Right lobe of liver (tissue), 6 donors: ENCODE measurements around the gene CACNA1C. TPM values are rescaled to one million over a fixed set of nuclear protein-coding genes. Genes with fewer than 3 reads are reported as not detected.

ENCODE experiments used
- ATAC-seq, 4 donors: fragments of 200-7000 bp; cut with Tn5 transposase; one replicate each; pipeline ENCODE4 v1.9.1; 2020; ENCODE audit warnings: mild to moderate bottlenecking in 4 of 4, moderate library complexity in 4 of 4
- DNase-seq, 3 donors: peaks; one replicate each; pipeline ENCODE4 v3.0.0-alpha.2; 2020
- H3K27ac ChIP-seq, 3 donors: fragments of 200-600 bp; one replicate each; pipeline ENCODE4 v1.8.0; 2022
- H3K27me3 ChIP-seq, 2 donors: fragments of 200-600 bp; one replicate each; pipeline ENCODE4 v1.8.0; 2022
- H3K36me3 ChIP-seq, 4 donors: fragments of 200-600 bp; sonication (generic) in 1 of 4; one replicate each; pipeline versions ENCODE4 v1.5.1 to v1.8.0; 2017 to 2022; ENCODE audit warnings: control low read depth in 1 of 4
- H3K4me1 ChIP-seq, 4 donors: fragments of 200-600 bp; sonication (generic) in 1 of 4; one replicate each; pipeline versions ENCODE4 v1.5.1 to v1.8.0; 2017 to 2022; ENCODE audit warnings: control low read depth in 1 of 4
- H3K4me3 ChIP-seq, 3 donors: fragments of 200-600 bp; one replicate each; pipeline ENCODE4 v1.8.0; 2022
- H3K9me3 ChIP-seq, 4 donors: fragments of 200-600 bp; sonication (generic) in 1 of 4; one replicate each; pipeline versions ENCODE4 v1.5.1 to v1.8.0; 2017 to 2022; ENCODE audit warnings: control low read depth in 1 of 4
- CTCF ChIP-seq, 4 donors: fragments of 200-600 bp in 3 of 4; fragments of 450-650 bp in 1 of 4; IDR thresholded peaks; one replicate each; pipeline versions ENCODE4 v1.5.1 to v1.8.0; 2016 to 2022; ENCODE audit warnings: antibody characterized with exemption in 4 of 4, mild to moderate bottlenecking in 2 of 4
- POLR2A ChIP-seq: fragments of 450-650 bp; IDR thresholded peaks from one replicate; pipeline ENCODE4 v1.6.1; 2017; ENCODE audit warnings: antibody characterized with exemption, mild to moderate bottlenecking
- WGBS: methylation state at CpG from one replicate; pipeline ENCODE4 v1.1.6; 2018; ENCODE audit warnings: low coverage, low lambda C conversion rate; ENCODE audit not compliant: insufficient coverage; ENCODE audit errors: missing lambda C conversion rate; 5-methylcytosine and 5-hydroxymethylcytosine counted together
- intact Hi-C, 2 donors: fragments of 100-400 bp; cut with DNase I; formaldehyde crosslinking; loops; one replicate each; pipeline versions ENCODE4 v1.11.2 to v1.14.1; 2022
- total RNA-seq, 6 experiments: library from RNA; depleted of rRNA in 2 of 6; stranded (reverse); fragments of >200 nt in 2 of 6; fragmentation: NEBNext Ultra II Directional in 3 of 6; extraction: Animal tissue kit (Norgen Biotek cat#: 25700) in 3 of 6; gene quantifications; one replicate each; pipeline versions ENCODE4 v1.1.0 to v1.2.4, GENCODE V29; 2016 to 2023
- donor health status: DM: no; HTN: yes; CAD: no.
- donor health status: DM: no; HTN: no; CAD: no.
- donor health status: DM: no; HTN: no; CAD: no.
- donor health status: DM: no; HTN: yes; CAD: no.
- donor health status: DM: no; HTN: yes; CAD: no.

The CACNA1C gene
- total RNA-seq, 6 experiments from 2014 or later = 0.18 to 1.0 (median 0.57) TPM

GRCh38 chr12:2054091-2055018 lies 1.6 kb downstream of the CACNA1C start:
- no peak overlapping the region for H3K4me3 ChIP-seq
- H3K36me3 ChIP-seq = no peaks in the 10 kb centered on the region
- WGBS = 9% methylated on average over 23 of the region's 40 CpGs
- DNase-seq (no peak), ATAC-seq (no peak)
- H3K4me1 ChIP-seq = peaks cover 0 to 8% (median 0%) of the 10 kb centered on the region in 4 donors
- no peaks in the 10 kb centered on the region for H3K9me3 ChIP-seq
- peaks cover 0 to 7% of the 10 kb centered on the region in 2 donors for H3K27me3 ChIP-seq
- H3K27ac ChIP-seq = no peak overlapping the region
- TF ChIP-seq POLR2A (no peak), CTCF (IDR thresholded peaks at IDR 0.05) (no peak)
- intact Hi-C loops = loop anchor here in 1 of 2 donors (10.0 kb wide), 1 partner anchor 240 kb away; no protein-coding TSS in a partner anchor

GRCh38 chr12:2057041-2057794 lies 4.4 kb downstream of the CACNA1C start:
- peak; percentile 23 to 59 (median 42) for ATAC-seq
- H3K27me3 ChIP-seq = peaks cover 0 to under 1% of the 10 kb centered on the region in 2 donors

GRCh38 chr12:2057795-2058408 lies 5.1 kb downstream of the CACNA1C start:
- no peak for DNase-seq
- intact Hi-C loops = loop anchor here in 1 of 2 donors (10.0 kb wide), 1 partner anchor 237 kb away; no protein-coding TSS in a partner anchor
- H3K36me3 ChIP-seq = no peaks in the 10 kb centered on the region
- H3K4me3 ChIP-seq = no peak overlapping the region
- H3K4me1 ChIP-seq = peaks cover 0 to 8% (median 0%) of the 10 kb centered on the region in 4 donors
- no peak for ATAC-seq
- WGBS = 57% methylated on average over 8 of the region's 8 CpGs
- no peaks in the 10 kb centered on the region for H3K9me3 ChIP-seq
- H3K27me3 ChIP-seq = no peaks in the 10 kb centered on the region
- no peak overlapping the region for H3K27ac ChIP-seq
- TF ChIP-seq POLR2A = no peak
- no peak for TF ChIP-seq CTCF (IDR thresholded peaks at IDR 0.05)

More at GRCh38 chr12:2057041-2057794, 4.4 kb downstream of the CACNA1C start:
- Histone ChIP-seq H3K9me3 (no peaks in the 10 kb centered on the region), H3K4me3 (no peak overlapping the region), H3K27ac (no peak overlapping the region), H3K4me1 (peaks cover 0 to 8% (median 0%) of the 10 kb centered on the region in 4 donors), H3K36me3 (no peaks in the 10 kb centered on the region)
- DNase-seq = peak in 1 of 3 donors; percentile 66
- TF ChIP-seq CTCF (IDR thresholded peaks at IDR 0.05) (peak; percentile 55 to 68 (median 62)), POLR2A (no peak)
- intact Hi-C loops = loop anchor here in 1 of 2 donors (10.0 kb wide), 1 partner anchor 238 kb away; no protein-coding TSS in a partner anchor
- WGBS = 19% methylated on average over 10 of the region's 21 CpGs

GRCh38 chr12:2058837-2059236 lies 6.0 kb downstream of the CACNA1C start:
- Histone ChIP-seq H3K4me3 (no peak overlapping the region), H3K27ac (no peak overlapping the region), H3K9me3 (no peaks in the 10 kb centered on the region), H3K4me1 (no peaks in the 10 kb centered on the region), H3K27me3 (no peaks in the 10 kb centered on the region), H3K36me3 (no peaks in the 10 kb centered on the region)
- 49% methylated on average over 2 of the region's 6 CpGs for WGBS
- ATAC-seq (no peak), DNase-seq (no peak)
- intact Hi-C loops = loop anchor here in 1 of 2 donors (10.0 kb wide), 1 partner anchor 236 kb away; no protein-coding TSS in a partner anchor
- TF ChIP-seq POLR2A (no peak), CTCF (IDR thresholded peaks at IDR 0.05) (no peak)
